Upper lobe of right lung (tissue), 1 donor: ENCODE measurements around the gene MTMR3. TPM values are rescaled to one million over a fixed set of nuclear protein-coding genes. Genes with fewer than 3 reads are reported as not detected.

Source experiments
- ATAC-seq: fragments of 200-7000 bp; cut with Tn5 transposase; one replicate; pipeline ENCODE4 v1.9.1; 2020; ENCODE audit warnings: mild to moderate bottlenecking, moderate library complexity
- DNase-seq: peaks from one replicate; pipeline ENCODE4 v3.0.0-alpha.2; 2020
- H3K27ac ChIP-seq: fragments of 200-600 bp; one replicate; pipeline ENCODE4 v1.8.0; 2022
- H3K27me3 ChIP-seq: fragments of 200-600 bp; one replicate; pipeline ENCODE4 v1.8.0; 2022; ENCODE audit warnings: mild to moderate bottlenecking
- H3K36me3 ChIP-seq: fragments of 200-600 bp; one replicate; pipeline ENCODE4 v1.8.0; 2022
- H3K4me1 ChIP-seq: fragments of 200-600 bp; one replicate; pipeline ENCODE4 v1.8.0; 2022
- H3K4me3 ChIP-seq: fragments of 200-600 bp; one replicate; pipeline ENCODE4 v1.8.0; 2022; ENCODE audit warnings: mild to moderate bottlenecking
- H3K9me3 ChIP-seq: fragments of 200-600 bp; one replicate; pipeline ENCODE4 v1.8.0; 2022
- CTCF ChIP-seq: fragments of 200-600 bp; IDR thresholded peaks from one replicate; pipeline ENCODE4 v1.8.0; 2022; ENCODE audit warnings: antibody characterized with exemption
- intact Hi-C: fragments of 100-400 bp; cut with DNase I; formaldehyde crosslinking; loops from one replicate; pipeline ENCODE4 v1.11.0; 2022
- total RNA-seq: library from RNA; stranded (reverse); fragmentation: NEBNext Ultra II Directional; extraction: Animal tissue kit (Norgen Biotek cat#: 25700); gene quantifications from one replicate; pipeline ENCODE4 v1.2.1, GENCODE V29; 2021
- donor health status: DM: no; HTN: yes; CAD: no; lungs with severe emphysema.

MTMR3 gene
- total RNA-seq, 1 donor from 2014 or later, result 50.6 TPM

GRCh38 chr22:29934596-29934995 lies 51.6 kb downstream of the MTMR3 start:
- ATAC-seq (no peak), DNase-seq (no peak)
- Histone ChIP-seq H3K27ac (no peak overlapping the region), H3K4me1 (peaks cover 16% of the 10 kb centered on the region), H3K36me3 (no peaks in the 10 kb centered on the region), H3K4me3 (no peak overlapping the region), H3K9me3 (no peaks in the 10 kb centered on the region), H3K27me3 (no peaks in the 10 kb centered on the region)
- intact Hi-C loops, result no loop called here
- no peak for TF ChIP-seq CTCF

- no peak for DNase-seq
These were observed 53.2 kb downstream of the MTMR3 start for GRCh38 chr22:29936186-29936585.

GRCh38 chr22:29937940-29938693 lies 55.1 kb downstream of the MTMR3 start:
- no peak overlapping the region for H3K27ac ChIP-seq
- no peak overlapping the region for H3K4me3 ChIP-seq
- intact Hi-C loops, result no loop called here
- DNase-seq (no peak), ATAC-seq (no peak)
- TF ChIP-seq CTCF, result no peak
- no peaks in the 10 kb centered on the region for H3K36me3 ChIP-seq
- no peaks in the 10 kb centered on the region for H3K27me3 ChIP-seq
- no peaks in the 10 kb centered on the region for H3K9me3 ChIP-seq
- H3K4me1 ChIP-seq, result peaks cover 8% of the 10 kb centered on the region

More at GRCh38 chr22:29936186-29936585, 53.2 kb downstream of the MTMR3 start:
- Histone ChIP-seq H3K4me1 (peaks cover 16% of the 10 kb centered on the region), H3K27ac (no peak overlapping the region), H3K4me3 (no peak overlapping the region), H3K27me3 (no peaks in the 10 kb centered on the region), H3K9me3 (no peaks in the 10 kb centered on the region), H3K36me3 (no peaks in the 10 kb centered on the region)
- peak; percentile 36 for ATAC-seq
- intact Hi-C loops, result no loop called here
- TF ChIP-seq CTCF, result no peak

- no peak for ATAC-seq
- Histone ChIP-seq H3K27ac (no peak overlapping the region), H3K4me1 (peaks cover 14% of the 10 kb centered on the region), H3K27me3 (no peaks in the 10 kb centered on the region), H3K9me3 (no peaks in the 10 kb centered on the region), H3K36me3 (no peaks in the 10 kb centered on the region), H3K4me3 (no peak overlapping the region)
- intact Hi-C loops, result no loop called here
- no peak for TF ChIP-seq CTCF
- no peak for DNase-seq
These were observed 57.6 kb downstream of the MTMR3 start for GRCh38 chr22:29940526-29940925.

GRCh38 chr22:29944339-29944738 lies 61.4 kb downstream of the MTMR3 start:
- no peak for TF ChIP-seq CTCF
- Histone ChIP-seq H3K4me1 (peaks cover 20% of the 10 kb centered on the region), H3K9me3 (no peaks in the 10 kb centered on the region), H3K27me3 (no peaks in the 10 kb centered on the region), H3K36me3 (no peaks in the 10 kb centered on the region), H3K27ac (no peak overlapping the region), H3K4me3 (no peak overlapping the region)
- ATAC-seq (no peak), DNase-seq (no peak)
- intact Hi-C loops, result no loop called here
